Nephron progenitor cell (in vitro differentiated cells): ENCODE data around the gene TNC.

ENCODE experiments used
- DNase-seq: peaks from one replicate; pipeline ENCODE4 v3.0.0; 2021
- H3K27ac Mint-ChIP-seq: 2 replicates; pipeline ENCODE4 v1.8.0; 2021; ENCODE audit warnings: mild to moderate bottlenecking, moderate library complexity, mixed read lengths
- H3K27me3 Mint-ChIP-seq: 2 replicates; pipeline ENCODE4 v1.8.0; 2021; ENCODE audit warnings: mild to moderate bottlenecking, low read depth, mixed read lengths; ENCODE audit not compliant: poor library complexity
- H3K36me3 Mint-ChIP-seq: 2 replicates; pipeline ENCODE4 v1.8.0; 2021; ENCODE audit warnings: low read depth, mixed read lengths
- H3K4me1 Mint-ChIP-seq: 2 replicates; pipeline ENCODE4 v1.8.0; 2021; ENCODE audit warnings: mixed read lengths
- H3K4me3 Mint-ChIP-seq: 2 replicates; pipeline ENCODE4 v1.8.0; 2021; ENCODE audit warnings: mild to moderate bottlenecking, moderate library complexity, mixed read lengths
- H3K9me3 Mint-ChIP-seq: 2 replicates; pipeline ENCODE4 v1.8.0; 2021; ENCODE audit warnings: mild to moderate bottlenecking, moderate library complexity, mixed read lengths
- TF ChIP-seq, protein P1 (sequence below): fragments of 200-600 bp; sonication (generic); IDR thresholded peaks from 2 replicates; pipeline ENCODE4 v1.5.0; 2021; ENCODE audit warnings: antibody characterized with exemption

TNC gene

DNA sequence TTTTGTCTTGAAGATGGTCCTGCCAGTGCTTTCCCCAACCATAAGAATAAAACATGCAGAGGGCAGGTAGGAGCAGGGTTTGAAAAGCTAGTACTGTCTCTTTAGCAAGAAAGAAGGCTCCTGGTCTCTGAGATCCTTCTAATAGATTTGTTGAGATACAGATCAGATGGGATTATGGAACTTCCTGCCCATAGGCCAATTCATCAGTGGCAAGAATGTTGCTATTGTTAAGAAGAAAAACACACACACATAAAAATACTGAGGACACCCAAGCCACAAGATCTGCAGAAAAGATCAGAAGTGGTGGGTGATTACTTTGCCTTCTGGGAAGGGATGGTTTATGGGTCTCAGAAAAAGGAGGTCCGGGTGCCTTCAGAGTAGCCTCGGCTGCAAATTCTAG lies 59.8 kb downstream of the TNC start:
- no peak for DNase-seq
- Mint-ChIP-seq H3K4me3 (no peak overlapping the region), H3K27ac (no peak overlapping the region), H3K36me3 (no peaks in the 10 kb centered on the region), H3K9me3 (no peaks in the 10 kb centered on the region), H3K4me1 (no peaks in the 10 kb centered on the region), H3K27me3 (peaks cover 17% of the 10 kb centered on the region)
- TF ChIP-seq, protein P1, sequence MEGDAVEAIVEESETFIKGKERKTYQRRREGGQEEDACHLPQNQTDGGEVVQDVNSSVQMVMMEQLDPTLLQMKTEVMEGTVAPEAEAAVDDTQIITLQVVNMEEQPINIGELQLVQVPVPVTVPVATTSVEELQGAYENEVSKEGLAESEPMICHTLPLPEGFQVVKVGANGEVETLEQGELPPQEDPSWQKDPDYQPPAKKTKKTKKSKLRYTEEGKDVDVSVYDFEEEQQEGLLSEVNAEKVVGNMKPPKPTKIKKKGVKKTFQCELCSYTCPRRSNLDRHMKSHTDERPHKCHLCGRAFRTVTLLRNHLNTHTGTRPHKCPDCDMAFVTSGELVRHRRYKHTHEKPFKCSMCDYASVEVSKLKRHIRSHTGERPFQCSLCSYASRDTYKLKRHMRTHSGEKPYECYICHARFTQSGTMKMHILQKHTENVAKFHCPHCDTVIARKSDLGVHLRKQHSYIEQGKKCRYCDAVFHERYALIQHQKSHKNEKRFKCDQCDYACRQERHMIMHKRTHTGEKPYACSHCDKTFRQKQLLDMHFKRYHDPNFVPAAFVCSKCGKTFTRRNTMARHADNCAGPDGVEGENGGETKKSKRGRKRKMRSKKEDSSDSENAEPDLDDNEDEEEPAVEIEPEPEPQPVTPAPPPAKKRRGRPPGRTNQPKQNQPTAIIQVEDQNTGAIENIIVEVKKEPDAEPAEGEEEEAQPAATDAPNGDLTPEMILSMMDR = no peak

DNA sequence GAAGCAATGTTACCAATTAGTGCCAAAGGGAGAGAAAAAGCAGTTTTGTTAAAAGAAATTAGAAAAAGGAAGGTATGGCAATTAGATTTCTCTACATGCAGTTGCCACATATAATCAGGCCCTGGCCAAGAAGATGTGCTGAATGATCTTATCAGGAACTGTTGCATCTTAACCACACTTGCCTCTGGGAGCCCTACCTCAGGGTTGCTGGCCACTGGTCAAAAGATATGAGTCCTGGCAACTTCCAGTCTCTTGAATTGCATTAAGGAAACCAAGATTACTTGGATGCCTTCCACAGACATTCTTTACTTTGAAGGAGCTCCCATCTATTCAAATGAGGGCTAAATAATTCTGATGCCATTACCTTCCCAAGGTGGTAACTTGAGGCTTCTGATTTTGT lies 60.4 kb downstream of the TNC start:
- H3K4me3 Mint-ChIP-seq = no peak overlapping the region
- H3K4me1 Mint-ChIP-seq = no peaks in the 10 kb centered on the region
- H3K27ac Mint-ChIP-seq = no peak overlapping the region
- no peaks in the 10 kb centered on the region for H3K36me3 Mint-ChIP-seq
- TF ChIP-seq, protein P1 = no peak
- no peaks in the 10 kb centered on the region for H3K9me3 Mint-ChIP-seq
- no peak for DNase-seq
- peaks cover 17% of the 10 kb centered on the region for H3K27me3 Mint-ChIP-seq

DNA sequence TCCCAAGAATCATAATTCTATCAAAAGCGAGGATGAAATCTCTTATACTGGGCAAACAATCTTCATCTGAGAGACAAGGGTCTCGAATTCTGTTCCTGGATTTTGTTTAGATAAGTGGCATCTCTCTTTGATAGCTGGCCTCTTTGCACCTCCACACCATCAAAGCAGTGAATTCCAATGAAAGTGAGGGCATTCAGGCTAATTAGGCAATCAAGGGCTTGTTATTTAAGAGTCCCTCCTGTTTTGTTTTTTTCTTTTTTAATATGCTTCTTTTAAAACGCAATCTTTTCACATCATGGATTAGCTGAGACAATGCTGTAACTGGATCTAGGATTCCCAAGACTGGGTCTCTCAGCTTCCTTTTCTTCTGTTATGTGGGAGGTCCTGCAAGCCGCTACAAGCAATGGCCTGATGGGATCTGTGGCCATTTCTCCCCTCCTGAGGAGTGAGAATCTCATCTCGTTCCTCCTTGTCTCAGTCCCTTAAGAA lies 67.9 kb downstream of the TNC start:
- H3K4me1 Mint-ChIP-seq = peaks cover 12% of the 10 kb centered on the region
- TF ChIP-seq, protein P1 = no peak
- no peak overlapping the region for H3K27ac Mint-ChIP-seq
- H3K27me3 Mint-ChIP-seq = peaks cover 2% of the 10 kb centered on the region
- no peak for DNase-seq
- no peaks in the 10 kb centered on the region for H3K9me3 Mint-ChIP-seq
- no peaks in the 10 kb centered on the region for H3K36me3 Mint-ChIP-seq
- H3K4me3 Mint-ChIP-seq = no peak overlapping the region

DNA sequence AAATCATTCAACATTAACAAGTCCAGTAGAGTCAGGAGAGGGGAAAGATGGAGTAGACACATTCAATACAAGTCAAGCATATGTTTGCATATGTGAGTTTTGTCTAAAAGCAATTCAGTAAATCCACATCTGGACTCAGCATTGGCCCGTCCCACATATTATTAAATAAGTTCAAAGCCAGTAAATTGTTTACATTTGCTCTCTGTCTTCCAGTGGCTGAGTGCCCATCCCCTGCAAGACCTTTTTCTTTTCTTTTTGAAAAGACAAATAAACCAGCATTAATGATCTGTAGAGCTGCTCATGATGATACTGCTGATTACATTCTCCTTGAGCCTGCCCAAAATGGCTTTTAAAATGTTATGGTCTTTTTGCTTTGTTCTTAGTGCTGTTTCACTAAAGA lies 71.1 kb downstream of the TNC start:
- DNase-seq = no peak
- H3K4me1 Mint-ChIP-seq = peaks cover 18% of the 10 kb centered on the region
- no peak overlapping the region for H3K4me3 Mint-ChIP-seq
- no peak overlapping the region for H3K27ac Mint-ChIP-seq
- TF ChIP-seq, protein P1 = no peak
- H3K36me3 Mint-ChIP-seq = no peaks in the 10 kb centered on the region
- peaks cover 7% of the 10 kb centered on the region for H3K27me3 Mint-ChIP-seq
- H3K9me3 Mint-ChIP-seq = no peaks in the 10 kb centered on the region

DNA sequence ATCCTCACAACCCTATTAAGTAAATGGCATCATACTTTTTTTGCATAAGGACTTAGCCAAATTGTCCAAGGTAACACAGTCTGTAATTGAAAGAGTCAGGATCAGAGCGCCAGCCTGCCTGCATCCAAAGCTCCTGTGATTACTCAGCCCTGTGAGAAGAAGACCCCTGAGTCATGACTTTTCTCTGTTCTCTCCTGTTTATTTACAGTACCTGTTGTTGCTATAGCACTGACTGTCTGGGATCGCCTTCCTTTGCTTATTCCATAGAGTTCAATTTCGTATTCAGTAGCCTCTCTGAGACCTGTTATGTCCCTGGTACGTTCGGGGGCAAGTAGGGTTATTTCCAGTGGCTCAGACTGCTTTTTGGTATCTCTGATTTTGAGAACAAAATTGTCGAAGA lies 71.8 kb downstream of the TNC start:
- Mint-ChIP-seq H3K4me3 (no peak overlapping the region), H3K4me1 (peaks cover 18% of the 10 kb centered on the region), H3K27me3 (peaks cover 7% of the 10 kb centered on the region), H3K27ac (no peak overlapping the region), H3K36me3 (no peaks in the 10 kb centered on the region), H3K9me3 (no peaks in the 10 kb centered on the region)
- TF ChIP-seq, protein P1 = no peak
- DNase-seq = no peak

DNA sequence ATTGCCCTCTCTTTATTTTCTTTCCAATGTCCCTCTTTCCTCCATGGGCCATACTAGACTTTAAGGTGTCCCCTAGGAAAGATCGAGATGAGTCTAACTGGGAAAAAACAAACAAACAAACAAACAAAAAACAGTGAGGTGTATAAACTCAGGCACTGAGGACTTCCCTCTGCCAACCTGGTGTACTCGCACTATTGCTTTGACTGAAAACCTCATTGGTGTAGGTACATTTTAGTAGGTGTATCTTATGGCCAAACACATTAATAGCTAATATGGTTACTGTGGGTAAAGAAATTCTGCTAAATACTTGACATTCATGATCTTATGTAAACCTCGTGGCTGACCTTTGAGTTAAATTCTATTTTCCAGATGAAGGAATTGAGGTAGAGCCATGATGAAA lies 74.3 kb downstream of the TNC start:
- TF ChIP-seq, protein P1 = no peak
- no peak for DNase-seq
- Mint-ChIP-seq H3K4me1 (peaks cover 11% of the 10 kb centered on the region), H3K4me3 (no peak overlapping the region), H3K27ac (no peak overlapping the region), H3K36me3 (no peaks in the 10 kb centered on the region), H3K9me3 (no peaks in the 10 kb centered on the region), H3K27me3 (peaks cover 10% of the 10 kb centered on the region)
